ENCODE results near the gene USP34. TPM values are rescaled to one million over a fixed set of nuclear protein-coding genes. Genes with fewer than 3 reads are reported as not detected.
"Not testable (repeated sequence)": the region's sequence is repeated elsewhere in the genome, so short reads cannot be mapped to it uniquely, and the experiment has no call there.

USP34 gene
- total and polyA plus RNA-seq, 2 donors from 2014 or later: 37.2 to 112 TPM

DNA sequence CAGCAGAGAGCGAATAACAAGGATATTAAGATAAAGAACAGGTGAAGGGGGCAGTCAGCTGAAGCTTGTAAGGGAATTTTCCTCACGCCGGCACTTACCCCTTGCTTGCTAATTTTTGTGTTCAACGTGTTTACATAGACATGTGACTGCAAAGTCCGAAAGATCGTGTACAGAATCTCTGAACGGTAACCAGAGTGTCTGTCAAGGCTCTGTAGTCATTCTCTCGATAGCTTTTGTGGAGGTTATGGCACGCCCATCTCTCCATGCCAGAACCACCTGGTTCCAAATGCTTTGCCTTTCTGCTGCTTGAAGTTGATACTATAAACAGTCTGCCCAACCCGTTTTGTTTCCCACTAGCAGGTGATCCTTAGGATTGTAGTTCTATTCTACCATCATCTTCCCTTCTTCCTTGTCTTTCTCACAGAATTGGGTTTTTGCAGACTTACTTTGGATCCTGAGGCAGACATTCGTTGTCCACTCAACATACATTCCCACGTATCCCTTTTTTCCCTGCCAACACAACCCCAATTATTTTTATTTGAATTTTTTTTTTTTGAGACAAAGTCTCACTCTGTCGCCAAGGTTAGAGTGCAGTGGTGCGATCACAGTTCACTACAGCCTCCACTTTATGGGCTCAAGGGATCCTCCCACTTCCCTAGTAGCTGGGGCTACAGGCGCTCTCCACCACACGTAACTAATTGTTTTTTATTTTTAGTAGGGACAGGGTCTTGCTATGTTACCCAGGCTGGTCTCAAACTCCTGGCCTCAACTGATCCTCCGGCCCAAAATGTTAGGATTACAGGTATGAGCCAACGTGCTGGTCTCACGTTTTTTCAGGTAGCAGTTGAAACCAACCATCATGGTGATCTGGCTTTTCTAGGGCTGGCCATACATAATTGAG, 1.3 kb upstream of the USP34 start:
- H3K9me3 ChIP-seq (ENCODE audit: control insufficient read depth in 2 of 3, insufficient read depth in 1 of 3, low read length in 3 of 3): no peaks in the 10 kb centered on the region
- FAIRE-seq (no peak), DNase-seq (peak in 2 of 5 donors; percentile 62 to 65)
- peak overlapping the region; percentile 66 to 91 (median 79) for H3K4me3 ChIP-seq (ENCODE audit: low read length in 3 of 3)
- intact Hi-C loops (cut with DNase I): no loop called here
- TF ChIP-seq, protein P1, sequence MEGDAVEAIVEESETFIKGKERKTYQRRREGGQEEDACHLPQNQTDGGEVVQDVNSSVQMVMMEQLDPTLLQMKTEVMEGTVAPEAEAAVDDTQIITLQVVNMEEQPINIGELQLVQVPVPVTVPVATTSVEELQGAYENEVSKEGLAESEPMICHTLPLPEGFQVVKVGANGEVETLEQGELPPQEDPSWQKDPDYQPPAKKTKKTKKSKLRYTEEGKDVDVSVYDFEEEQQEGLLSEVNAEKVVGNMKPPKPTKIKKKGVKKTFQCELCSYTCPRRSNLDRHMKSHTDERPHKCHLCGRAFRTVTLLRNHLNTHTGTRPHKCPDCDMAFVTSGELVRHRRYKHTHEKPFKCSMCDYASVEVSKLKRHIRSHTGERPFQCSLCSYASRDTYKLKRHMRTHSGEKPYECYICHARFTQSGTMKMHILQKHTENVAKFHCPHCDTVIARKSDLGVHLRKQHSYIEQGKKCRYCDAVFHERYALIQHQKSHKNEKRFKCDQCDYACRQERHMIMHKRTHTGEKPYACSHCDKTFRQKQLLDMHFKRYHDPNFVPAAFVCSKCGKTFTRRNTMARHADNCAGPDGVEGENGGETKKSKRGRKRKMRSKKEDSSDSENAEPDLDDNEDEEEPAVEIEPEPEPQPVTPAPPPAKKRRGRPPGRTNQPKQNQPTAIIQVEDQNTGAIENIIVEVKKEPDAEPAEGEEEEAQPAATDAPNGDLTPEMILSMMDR (IDR thresholded peaks at IDR 0.05; ENCODE audit: borderline replicate concordance, extremely low read depth, insufficient read depth): no peak
- peak overlapping the region; percentile 66 to 95 (median 90) for H3K9ac ChIP-seq (ENCODE audit: low read length in 3 of 3)
- peak overlapping the region; percentile 97 to 98 for H3K27ac ChIP-seq (ENCODE audit: low read depth in 2 of 2, low read length in 2 of 2)
- H3K4me1 ChIP-seq (ENCODE audit: control insufficient read depth in 2 of 3, insufficient read depth in 2 of 3, low read depth in 1 of 3, low read length in 3 of 3): peaks cover 2 to 15% (median 2%) of the 10 kb centered on the region in 3 donors
- no peaks in the 10 kb centered on the region for H3K27me3 ChIP-seq (ENCODE audit: control insufficient read depth, insufficient read depth, low read length)
- H3K36me3 ChIP-seq (ENCODE audit: control insufficient read depth in 2 of 3, insufficient read depth in 3 of 3, low read length in 3 of 3): no peaks in the 10 kb centered on the region

DNA sequence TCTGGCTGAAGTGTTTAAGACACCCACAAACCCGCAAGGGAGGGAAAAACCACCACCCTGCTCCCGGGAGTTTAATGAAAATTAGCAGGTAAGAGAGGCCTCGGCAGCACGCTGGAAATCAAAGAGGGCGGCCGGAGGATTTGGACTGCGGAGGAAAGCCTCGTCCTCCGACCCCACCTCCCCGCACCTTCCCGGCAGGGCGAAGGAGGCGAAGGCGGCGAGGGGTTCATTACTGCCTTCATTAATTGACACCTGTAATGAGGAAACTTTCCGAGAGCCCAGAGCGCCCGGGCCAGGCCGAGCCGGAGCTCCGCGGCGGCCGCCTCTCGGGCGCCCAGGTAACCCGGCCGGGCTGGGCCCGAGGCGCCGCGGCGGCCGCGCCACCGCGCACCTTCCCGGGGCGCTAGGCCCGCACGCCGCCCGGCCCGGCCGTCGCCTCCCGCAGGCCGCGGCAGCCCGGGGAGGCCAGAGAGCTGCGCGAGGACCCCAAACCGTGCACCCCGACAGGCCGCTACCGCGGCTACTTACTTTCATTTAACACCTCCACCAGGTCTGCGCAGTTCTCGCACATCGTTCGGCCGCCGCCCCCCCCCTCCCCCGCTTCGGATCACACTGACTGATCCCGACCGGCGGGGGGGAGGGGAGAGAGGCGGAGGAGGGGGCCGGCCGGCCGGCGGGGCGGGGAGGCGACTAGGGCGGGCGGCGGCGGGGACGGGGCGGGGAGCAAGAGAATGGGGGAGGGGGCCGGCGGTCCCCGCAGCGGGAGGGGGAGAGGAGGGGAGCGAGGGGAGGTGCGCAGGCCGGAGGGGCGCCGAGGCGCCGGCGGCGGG, 550 bp downstream of the USP34 start:
- Histone ChIP-seq H3K9ac (ENCODE audit: low read length in 3 of 3) (peak overlapping the region; percentile 20 to 96 (median 84)), H3K36me3 (ENCODE audit: control insufficient read depth in 2 of 3, insufficient read depth in 3 of 3, low read length in 3 of 3) (no peaks in the 10 kb centered on the region), H3K4me1 (ENCODE audit: control insufficient read depth in 2 of 3, insufficient read depth in 2 of 3, low read depth in 1 of 3, low read length in 3 of 3) (peaks cover 2 to 15% (median 2%) of the 10 kb centered on the region in 3 donors), H3K9me3 (ENCODE audit: control insufficient read depth in 2 of 3, insufficient read depth in 1 of 3, low read length in 3 of 3) (no peaks in the 10 kb centered on the region), H3K4me3 (ENCODE audit: low read length in 3 of 3) (peak overlapping the region; percentile 51 to 94 (median 88)), H3K27me3 (ENCODE audit: control insufficient read depth, insufficient read depth, low read length) (no peaks in the 10 kb centered on the region), H3K27ac (ENCODE audit: low read depth in 2 of 2, low read length in 2 of 2) (peak overlapping the region; percentile 81 to 85)
- intact Hi-C loops (cut with DNase I): no loop called here
- FAIRE-seq: no peak
- DNase-seq: peak; percentile 83 to 96 (median 91)
- TF ChIP-seq, protein P1 (IDR thresholded peaks at IDR 0.05; ENCODE audit: borderline replicate concordance, extremely low read depth, insufficient read depth): no peak

DNA sequence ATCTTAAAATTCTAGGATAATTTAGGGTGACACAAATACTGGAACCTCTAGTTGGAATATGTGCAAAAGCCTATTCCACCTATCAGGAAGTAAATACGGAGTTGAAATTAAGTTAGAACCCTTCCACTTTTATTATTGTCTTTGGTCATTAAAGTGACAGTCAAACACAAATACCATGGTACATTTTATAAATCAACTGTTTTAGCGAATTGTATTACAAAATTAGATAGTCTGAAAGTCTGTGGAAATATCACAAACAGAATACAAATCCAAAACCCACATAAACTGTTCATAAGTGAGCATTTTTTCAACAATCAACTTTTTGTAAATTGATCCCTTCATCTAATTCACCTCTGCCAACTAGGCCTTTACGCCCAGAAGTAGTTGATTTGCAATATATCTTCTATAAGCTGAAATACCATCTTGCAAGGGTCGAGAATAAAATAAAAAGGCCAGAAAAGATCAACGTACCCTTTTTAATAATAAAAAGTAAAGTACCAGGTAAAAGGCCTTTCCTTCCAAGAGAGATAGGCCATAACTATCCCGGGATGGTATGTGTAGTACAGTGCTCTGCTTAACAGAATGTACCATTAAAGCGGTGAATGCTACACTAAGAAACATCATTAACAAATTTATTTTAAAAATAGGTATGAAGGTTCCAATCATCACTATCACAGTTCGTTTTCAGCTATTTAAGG, 1.3 kb downstream of the USP34 start:
- intact Hi-C loops (cut with DNase I): no loop called here
- Histone ChIP-seq H3K9me3 (ENCODE audit: control insufficient read depth in 2 of 3, insufficient read depth in 1 of 3, low read length in 3 of 3) (no peaks in the 10 kb centered on the region), H3K27me3 (ENCODE audit: control insufficient read depth, insufficient read depth, low read length) (no peaks in the 10 kb centered on the region), H3K4me1 (ENCODE audit: control insufficient read depth in 2 of 3, insufficient read depth in 2 of 3, low read depth in 1 of 3, low read length in 3 of 3) (peaks cover 2 to 15% (median 2%) of the 10 kb centered on the region in 3 donors), H3K27ac (ENCODE audit: low read depth in 2 of 2, low read length in 2 of 2) (peak overlapping the region; percentile 77 to 85), H3K9ac (ENCODE audit: low read length in 3 of 3) (peak overlapping the region; percentile 20 to 96 (median 84)), H3K36me3 (ENCODE audit: control insufficient read depth in 2 of 3, insufficient read depth in 3 of 3, low read length in 3 of 3) (no peaks in the 10 kb centered on the region), H3K4me3 (ENCODE audit: low read length in 3 of 3) (peak overlapping the region; percentile 51 to 94 (median 88))
- TF ChIP-seq, protein P1 (IDR thresholded peaks at IDR 0.05; ENCODE audit: borderline replicate concordance, extremely low read depth, insufficient read depth): no peak
- FAIRE-seq (no peak), DNase-seq (peak in 2 of 5 donors; percentile 13 to 64)

DNA sequence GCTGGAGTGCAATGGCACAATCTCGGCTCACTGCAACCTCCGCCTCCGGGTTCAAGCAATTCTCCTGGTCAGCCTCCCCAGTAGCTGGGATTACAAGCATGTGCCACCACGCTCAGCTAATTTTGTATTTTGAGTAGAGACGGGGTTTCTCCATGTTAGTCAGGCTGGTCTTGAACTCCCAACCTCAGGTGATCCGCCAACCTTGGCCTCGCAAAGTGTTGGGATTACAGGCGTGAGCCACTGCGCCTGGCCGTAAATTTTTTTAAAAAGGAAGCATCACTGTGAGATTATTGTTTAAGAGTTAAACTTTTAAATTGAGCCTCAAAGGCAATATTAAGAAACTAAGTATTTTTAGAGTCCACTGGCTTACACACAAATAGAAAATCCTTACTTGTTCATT, 2.7 kb downstream of the USP34 start:
- intact Hi-C loops (cut with DNase I); H3K36me3 ChIP-seq (ENCODE audit: control insufficient read depth in 2 of 3, insufficient read depth in 3 of 3, low read length in 3 of 3); H3K9me3 ChIP-seq (ENCODE audit: control insufficient read depth in 2 of 3, insufficient read depth in 1 of 3, low read length in 3 of 3); H3K4me3 ChIP-seq (ENCODE audit: low read length in 3 of 3); H3K9ac ChIP-seq (ENCODE audit: low read length in 3 of 3); H3K27me3 ChIP-seq (ENCODE audit: control insufficient read depth, insufficient read depth, low read length); FAIRE-seq; H3K27ac ChIP-seq (ENCODE audit: low read depth in 2 of 2, low read length in 2 of 2); DNase-seq: not testable (repeated sequence)
- peaks cover 2 to 15% (median 2%) of the 10 kb centered on the region in 3 donors for H3K4me1 ChIP-seq (ENCODE audit: control insufficient read depth in 2 of 3, insufficient read depth in 2 of 3, low read depth in 1 of 3, low read length in 3 of 3)

All from kidney (tissue), 14 donors.